Duodenal mucosa (tissue), 2 donors: ENCODE results near the gene ARIH2.
"Not testable (repeated sequence)": the region's sequence is repeated elsewhere in the genome, so short reads cannot be mapped to it uniquely, and the experiment has no call there.

Experiments
- H3K27ac ChIP-seq: one replicate; pipeline ENCODE4 v1.7.0; 2013; ENCODE audit warnings: low read depth, low read length
- H3K27me3 ChIP-seq, 2 donors: one replicate each; pipeline ENCODE4 v1.7.0; 2013; ENCODE audit warnings: low read length in 2 of 2, control low read depth in 1 of 2; ENCODE audit not compliant: insufficient read depth in 2 of 2, control insufficient read depth in 1 of 2
- H3K36me3 ChIP-seq, 2 donors: one replicate each; pipeline ENCODE4 v1.7.0; 2013; ENCODE audit warnings: low read length in 2 of 2, control low read depth in 1 of 2; ENCODE audit not compliant: insufficient read depth in 2 of 2, control insufficient read depth in 1 of 2
- H3K4me1 ChIP-seq, 2 donors: one replicate each; pipeline ENCODE4 v1.7.0; 2013; ENCODE audit warnings: low read length in 2 of 2, control low read depth in 1 of 2; ENCODE audit not compliant: insufficient read depth in 2 of 2, control insufficient read depth in 1 of 2
- H3K4me3 ChIP-seq, 2 donors: one replicate each; pipeline ENCODE4 v1.7.0; 2013; ENCODE audit warnings: low read length in 2 of 2, low read depth in 1 of 2
- H3K9ac ChIP-seq, 2 donors: one replicate each; pipeline ENCODE4 v1.7.0; 2013; ENCODE audit warnings: low read length in 2 of 2, low read depth in 1 of 2
- H3K9me3 ChIP-seq, 2 donors: one replicate each; pipeline ENCODE4 v1.7.0; 2013; ENCODE audit warnings: low read length in 2 of 2, control low read depth in 1 of 2; ENCODE audit not compliant: control insufficient read depth in 1 of 2

Gene ARIH2

GRCh38 chr3:48897460-48898376 lies 20.9 kb upstream of the ARIH2 start:
- no peaks in the 10 kb centered on the region for H3K27me3 ChIP-seq
- H3K27ac ChIP-seq, result peak overlapping the region; percentile 56
- peak overlapping the region; percentile 85 to 94 for H3K4me3 ChIP-seq
- peak overlapping the region; percentile 83 to 87 for H3K9ac ChIP-seq
- H3K36me3 ChIP-seq, result peaks cover 0 to 3% of the 10 kb centered on the region in 2 donors
- peaks cover 15 to 22% of the 10 kb centered on the region in 2 donors for H3K4me1 ChIP-seq
- H3K9me3 ChIP-seq, result no peaks in the 10 kb centered on the region

DNA sequence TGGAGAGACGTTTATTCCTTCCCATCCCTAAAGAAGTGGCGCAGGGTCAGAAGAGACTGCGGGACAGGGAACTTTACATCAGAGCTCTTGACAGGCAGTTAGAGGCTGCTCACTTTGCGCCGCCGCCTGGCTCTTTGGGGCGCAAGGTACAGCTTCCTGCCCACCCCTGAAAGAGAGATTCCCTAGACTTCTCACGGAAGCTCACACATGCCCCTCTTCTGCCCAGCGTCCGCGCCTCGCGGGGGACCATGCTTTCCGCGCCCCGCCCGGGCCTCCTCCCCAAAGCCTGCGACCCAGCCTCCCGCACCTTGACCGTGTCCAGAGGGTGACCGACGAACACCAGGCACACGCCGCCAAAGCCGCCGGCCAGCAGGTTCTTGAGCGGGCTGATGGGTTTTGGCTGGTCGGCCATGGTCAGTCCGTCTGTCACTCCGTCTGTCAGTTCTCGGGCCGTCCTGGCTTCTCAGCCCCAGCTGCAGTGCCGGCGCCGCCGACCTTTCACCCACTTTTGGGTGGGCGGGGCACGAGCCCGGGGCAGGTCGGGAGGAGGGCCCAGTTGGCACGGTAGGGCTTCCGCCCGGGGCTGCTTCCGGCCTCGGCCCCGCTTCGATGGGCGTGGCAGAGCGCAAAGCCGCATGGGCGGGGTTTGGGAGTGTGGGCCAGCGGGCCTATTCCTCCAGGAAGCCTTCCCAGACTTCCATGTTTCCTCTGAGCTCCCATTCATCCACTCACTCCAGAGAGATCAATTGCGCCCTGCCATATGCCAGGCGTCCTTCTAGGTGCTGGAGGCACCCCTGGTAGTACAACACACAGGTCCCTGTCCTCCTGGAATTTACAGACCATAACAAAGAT lies 20.0 kb upstream of the ARIH2 start, which contains the start of gene SLC25A20:
Gene SLC25A20, minus strand, starts transcription at position 500 of the 852 bp plus-strand sequence. Its CDS starts 88 bp downstream, at position 412.
- Histone ChIP-seq H3K27ac (peak within 1 kb of the TSS; percentile 56), H3K9ac (peak within 1 kb of the TSS; percentile 83 to 87), H3K9me3 (no peaks in the 10 kb centered on the region), H3K27me3 (no peaks in the 10 kb centered on the region), H3K36me3 (no peaks in the 10 kb centered on the region), H3K4me3 (peak within 1 kb of the TSS; percentile 85 to 94), H3K4me1 (peaks cover 15 to 22% of the 10 kb centered on the region in 2 donors)

- no peaks in the 10 kb centered on the region for H3K27me3 ChIP-seq
- H3K9me3 ChIP-seq, result no peaks in the 10 kb centered on the region
- peak overlapping the region; percentile 1 to 41 for H3K9ac ChIP-seq
- peak overlapping the region; percentile 85 to 94 for H3K4me3 ChIP-seq
- no peaks in the 10 kb centered on the region for H3K36me3 ChIP-seq
- peaks cover 15 to 22% of the 10 kb centered on the region in 2 donors for H3K4me1 ChIP-seq
- H3K27ac ChIP-seq, result no peak overlapping the region
Observed at GRCh38 chr3:48899273-48899672, 19.4 kb upstream of the ARIH2 start.

DNA sequence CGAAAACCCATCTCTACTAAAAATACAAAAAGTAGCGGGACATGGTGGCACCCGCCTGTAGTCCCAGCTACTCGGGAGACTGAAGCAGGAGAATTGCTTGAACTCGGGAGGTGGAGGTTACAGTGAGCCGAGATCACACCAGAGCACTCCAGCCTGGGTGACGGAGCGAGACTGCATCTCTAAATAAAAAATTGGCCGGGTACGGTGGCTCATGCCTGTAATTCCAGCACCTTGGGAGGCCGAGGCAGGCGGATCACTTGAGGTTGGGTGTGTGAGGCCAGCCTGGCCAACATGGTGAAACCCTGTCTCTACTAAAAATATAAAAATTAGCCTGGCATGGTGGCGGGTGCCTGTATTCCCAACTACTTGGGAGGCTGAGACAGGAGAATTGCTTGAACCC lies 11.6 kb upstream of the ARIH2 start:
- not testable (repeated sequence) for H3K4me3 ChIP-seq, H3K36me3 ChIP-seq, H3K9ac ChIP-seq, H3K9me3 ChIP-seq, H3K27ac ChIP-seq, H3K27me3 ChIP-seq, H3K4me1 ChIP-seq

GRCh38 chr3:48915296-48915695 lies 3.3 kb upstream of the ARIH2 start:
- Histone ChIP-seq H3K4me3 (no peak overlapping the region), H3K36me3 (no peaks in the 10 kb centered on the region), H3K9me3 (no peaks in the 10 kb centered on the region), H3K27me3 (no peaks in the 10 kb centered on the region), H3K9ac (no peak overlapping the region), H3K4me1 (peaks cover 0 to 8% of the 10 kb centered on the region in 2 donors), H3K27ac (no peak overlapping the region)

DNA sequence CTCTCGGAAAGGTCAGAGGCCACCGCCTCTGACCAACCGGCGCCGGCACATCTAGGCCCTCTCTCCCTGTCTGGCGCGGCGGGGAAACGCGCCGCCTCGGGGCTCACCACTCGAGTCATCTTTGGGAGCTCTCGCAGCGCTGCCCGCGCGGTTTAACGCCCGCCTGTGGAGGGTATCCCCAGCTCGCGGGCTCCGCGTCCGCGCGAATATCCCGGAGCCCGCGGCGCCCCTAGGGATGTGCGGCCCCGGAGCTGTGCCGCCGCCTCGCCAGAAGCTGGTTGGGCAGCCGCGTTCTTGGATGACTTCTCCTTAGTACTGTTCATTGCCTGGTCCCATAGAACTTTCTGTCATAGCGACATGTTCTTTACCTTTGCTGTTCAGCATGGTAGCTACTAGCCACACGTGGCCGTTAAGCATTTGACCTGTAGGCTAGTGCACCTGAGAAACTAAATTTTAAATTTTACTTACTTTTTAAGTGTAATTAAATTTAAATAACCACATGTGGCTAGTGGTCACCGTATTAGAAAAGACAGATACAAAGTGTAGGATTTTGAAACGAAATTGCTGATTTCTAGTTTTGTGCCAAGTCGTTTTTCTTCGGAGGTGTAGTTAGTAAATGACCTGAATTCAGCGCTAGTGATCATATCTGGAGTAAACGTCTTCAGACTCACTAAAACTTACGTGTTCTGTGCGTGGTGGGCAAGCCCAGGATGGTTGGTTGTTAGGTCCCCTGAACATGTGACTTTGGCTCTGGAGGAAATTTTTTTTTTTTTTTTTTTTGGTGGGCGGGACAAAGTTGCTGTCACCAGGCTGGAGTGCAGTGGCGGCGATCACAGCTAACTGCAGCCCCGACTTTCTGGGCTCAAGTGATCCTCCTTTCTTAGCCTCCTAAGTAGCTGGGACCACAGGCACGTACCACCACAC lies 835 bp downstream of the ARIH2 start:
- Histone ChIP-seq H3K27ac (peak overlapping the region; percentile 94), H3K27me3 (no peaks in the 10 kb centered on the region), H3K4me1 (peaks cover 0 to 16% of the 10 kb centered on the region in 2 donors), H3K36me3 (peaks cover 0 to 19% of the 10 kb centered on the region in 2 donors), H3K4me3 (peak overlapping the region; percentile 82 to 97), H3K9ac (peak overlapping the region; percentile 94 to 96), H3K9me3 (no peaks in the 10 kb centered on the region)

GRCh38 chr3:48926425-48927392 lies 8.1 kb downstream of the ARIH2 start:
- H3K4me3 ChIP-seq, result no peak overlapping the region
- H3K4me1 ChIP-seq, result peaks cover 10 to 22% of the 10 kb centered on the region in 2 donors
- no peak overlapping the region for H3K9ac ChIP-seq
- H3K27ac ChIP-seq, result no peak overlapping the region
- peaks cover 8 to 54% of the 10 kb centered on the region in 2 donors for H3K36me3 ChIP-seq
- no peaks in the 10 kb centered on the region for H3K27me3 ChIP-seq
- H3K9me3 ChIP-seq, result no peaks in the 10 kb centered on the region

DNA sequence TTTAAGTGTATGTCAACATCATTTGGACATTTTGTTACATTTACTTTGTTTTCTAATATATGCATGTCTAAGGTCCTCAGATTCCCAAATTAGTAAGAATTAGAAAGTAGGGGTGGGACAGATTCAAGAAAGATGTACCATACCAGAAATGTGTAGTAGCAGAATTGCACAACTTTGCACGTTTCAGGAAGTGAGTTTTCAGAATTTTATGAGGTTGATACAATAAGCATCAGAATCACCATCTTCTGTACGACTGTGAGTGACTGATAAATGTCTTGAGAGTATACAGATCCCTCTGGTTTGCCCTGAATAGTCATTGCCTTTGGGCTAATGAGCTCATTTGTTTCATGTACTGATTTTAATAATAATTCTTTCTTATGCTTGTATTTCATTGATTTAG lies 9.3 kb downstream of the ARIH2 start:
- no peaks in the 10 kb centered on the region for H3K9me3 ChIP-seq
- no peak overlapping the region for H3K27ac ChIP-seq
- peaks cover 8 to 59% of the 10 kb centered on the region in 2 donors for H3K36me3 ChIP-seq
- H3K9ac ChIP-seq, result no peak overlapping the region
- no peak overlapping the region for H3K4me3 ChIP-seq
- H3K4me1 ChIP-seq, result peaks cover 7 to 22% of the 10 kb centered on the region in 2 donors
- H3K27me3 ChIP-seq, result no peaks in the 10 kb centered on the region
